A549 (cell line): Measurements from ENCODE around the gene NRSN2.

Experiments
- MYC ChIP-seq: IDR thresholded peaks from 2 replicates; pipeline ENCODE4 v1.6.1; 2012; ENCODE audit warnings: mild to moderate bottlenecking, inconsistent platforms, low read length, improper control_type of control experiment, borderline replicate concordance
- PHF8 ChIP-seq: fragments of 200-600 bp; sonication (generic); IDR thresholded peaks from 2 replicates; pipeline ENCODE4 v1.6.1; 2016; ENCODE audit warnings: low read depth, mild to moderate bottlenecking, antibody characterized with exemption, moderate library complexity, borderline replicate concordance
- POLR2A ChIP-seq: IDR thresholded peaks from 2 replicates; pipeline ENCODE4 v1.6.1; 2012; ENCODE audit warnings: mild to moderate bottlenecking, low read length
- RAD21 ChIP-seq, 2 experiments: fragments of >200 bp in 1 of 2; sonication (Bioruptor Twin) in 1 of 2; formaldehyde crosslinking in 1 of 2; IDR thresholded peaks in 1 of 2; conservative IDR thresholded peaks in 1 of 2; 2 replicates in 1 of 2; 3 replicates in 1 of 2; pipeline ENCODE4 v1.6.1; 2012 to 2018; ENCODE audit warnings: inconsistent platforms in 1 of 2
- REST ChIP-seq: fragments of 200-600 bp; sonication (generic); IDR thresholded peaks from 2 replicates; pipeline ENCODE4 v1.6.1; 2016; ENCODE audit warnings: antibody characterized with exemption, mild to moderate bottlenecking, moderate library complexity
- RNF2 ChIP-seq: fragments of 200-600 bp; sonication (generic); IDR thresholded peaks from 2 replicates; pipeline ENCODE4 v1.6.1; 2016; ENCODE audit warnings: low read depth, mild to moderate bottlenecking, antibody characterized with exemption, moderate library complexity, borderline replicate concordance
- SREBF2 ChIP-seq: fragments of 450-650 bp; IDR thresholded peaks from 2 replicates; pipeline ENCODE4 v1.6.1; 2014; ENCODE audit warnings: mild to moderate bottlenecking, moderate library complexity
- TF ChIP-seq, protein P1 (sequence below): fragments of >200 bp; sonication (Bioruptor Twin); formaldehyde crosslinking; IDR thresholded peaks from 3 replicates; pipeline ENCODE4 v1.5.1; 2016

GRCh38 chr20:367486-367887 lies 20.6 kb downstream of the NRSN2 start:
- TF ChIP-seq MYC: no peak
- TF ChIP-seq, protein P1, sequence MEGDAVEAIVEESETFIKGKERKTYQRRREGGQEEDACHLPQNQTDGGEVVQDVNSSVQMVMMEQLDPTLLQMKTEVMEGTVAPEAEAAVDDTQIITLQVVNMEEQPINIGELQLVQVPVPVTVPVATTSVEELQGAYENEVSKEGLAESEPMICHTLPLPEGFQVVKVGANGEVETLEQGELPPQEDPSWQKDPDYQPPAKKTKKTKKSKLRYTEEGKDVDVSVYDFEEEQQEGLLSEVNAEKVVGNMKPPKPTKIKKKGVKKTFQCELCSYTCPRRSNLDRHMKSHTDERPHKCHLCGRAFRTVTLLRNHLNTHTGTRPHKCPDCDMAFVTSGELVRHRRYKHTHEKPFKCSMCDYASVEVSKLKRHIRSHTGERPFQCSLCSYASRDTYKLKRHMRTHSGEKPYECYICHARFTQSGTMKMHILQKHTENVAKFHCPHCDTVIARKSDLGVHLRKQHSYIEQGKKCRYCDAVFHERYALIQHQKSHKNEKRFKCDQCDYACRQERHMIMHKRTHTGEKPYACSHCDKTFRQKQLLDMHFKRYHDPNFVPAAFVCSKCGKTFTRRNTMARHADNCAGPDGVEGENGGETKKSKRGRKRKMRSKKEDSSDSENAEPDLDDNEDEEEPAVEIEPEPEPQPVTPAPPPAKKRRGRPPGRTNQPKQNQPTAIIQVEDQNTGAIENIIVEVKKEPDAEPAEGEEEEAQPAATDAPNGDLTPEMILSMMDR: no peak
- no peak for TF ChIP-seq REST
- no peak for TF ChIP-seq POLR2A
- no peak for TF ChIP-seq SREBF2
- TF ChIP-seq PHF8: no peak
- TF ChIP-seq RNF2: no peak
- TF ChIP-seq RAD21 (conservative IDR thresholded peaks at IDR 0.05 in 1 of 2, IDR thresholded peaks at IDR 0.05 in 1 of 2): no peak
